GM10847 (cell line): ENCODE data around the gene PPM1L.

Experiments
- POLR2A ChIP-seq: IDR thresholded peaks from 2 replicates; pipeline ENCODE4 v1.6.1; 2011; ENCODE audit not compliant: insufficient read length; ENCODE audit errors: extremely low read depth

Gene PPM1L

DNA sequence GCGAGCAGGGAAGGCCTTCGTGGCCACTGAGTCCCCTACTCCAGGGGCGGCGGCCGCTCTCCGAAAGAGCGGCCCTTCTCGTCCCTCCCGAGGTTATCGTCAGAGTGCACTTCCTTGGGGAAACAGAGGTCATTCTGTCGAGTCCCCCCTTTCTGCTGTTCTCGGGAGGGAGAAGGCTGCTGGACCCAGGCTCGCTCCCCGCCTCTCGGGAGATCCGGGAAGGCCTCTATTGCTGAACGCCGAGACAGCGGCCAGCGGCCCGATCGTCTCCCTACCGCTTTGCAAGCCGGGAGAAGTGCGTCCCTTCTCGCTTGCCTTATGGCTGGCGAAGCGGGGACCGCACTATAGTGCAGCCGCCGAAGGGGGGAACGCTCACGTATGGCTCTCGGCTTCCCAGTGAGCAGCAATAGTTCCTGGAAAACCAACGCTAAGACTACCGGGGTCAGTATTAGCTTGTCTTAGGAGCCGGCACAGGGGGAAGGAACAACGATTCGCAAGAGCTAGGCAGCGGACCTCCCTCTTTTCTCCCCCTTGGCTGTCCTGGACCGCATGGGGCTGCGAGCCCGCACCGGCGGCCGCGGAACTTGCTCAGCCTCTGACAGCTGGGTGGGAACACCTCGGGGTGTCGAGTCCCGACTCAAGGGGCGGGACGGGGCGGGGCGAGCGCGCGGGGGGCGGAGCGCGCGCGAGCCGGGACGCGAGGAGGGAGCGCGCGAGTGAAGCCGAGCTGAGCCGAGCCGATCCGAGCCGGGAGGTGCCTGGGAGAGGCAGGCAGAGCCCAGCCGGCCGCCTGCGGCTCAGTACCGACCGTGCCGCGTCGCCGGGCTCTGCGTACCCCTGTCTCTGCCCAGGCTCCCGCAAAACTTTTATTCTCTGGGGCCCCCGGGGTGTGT, 930 bp upstream of the PPM1L start:
- TF ChIP-seq POLR2A = no peak

DNA sequence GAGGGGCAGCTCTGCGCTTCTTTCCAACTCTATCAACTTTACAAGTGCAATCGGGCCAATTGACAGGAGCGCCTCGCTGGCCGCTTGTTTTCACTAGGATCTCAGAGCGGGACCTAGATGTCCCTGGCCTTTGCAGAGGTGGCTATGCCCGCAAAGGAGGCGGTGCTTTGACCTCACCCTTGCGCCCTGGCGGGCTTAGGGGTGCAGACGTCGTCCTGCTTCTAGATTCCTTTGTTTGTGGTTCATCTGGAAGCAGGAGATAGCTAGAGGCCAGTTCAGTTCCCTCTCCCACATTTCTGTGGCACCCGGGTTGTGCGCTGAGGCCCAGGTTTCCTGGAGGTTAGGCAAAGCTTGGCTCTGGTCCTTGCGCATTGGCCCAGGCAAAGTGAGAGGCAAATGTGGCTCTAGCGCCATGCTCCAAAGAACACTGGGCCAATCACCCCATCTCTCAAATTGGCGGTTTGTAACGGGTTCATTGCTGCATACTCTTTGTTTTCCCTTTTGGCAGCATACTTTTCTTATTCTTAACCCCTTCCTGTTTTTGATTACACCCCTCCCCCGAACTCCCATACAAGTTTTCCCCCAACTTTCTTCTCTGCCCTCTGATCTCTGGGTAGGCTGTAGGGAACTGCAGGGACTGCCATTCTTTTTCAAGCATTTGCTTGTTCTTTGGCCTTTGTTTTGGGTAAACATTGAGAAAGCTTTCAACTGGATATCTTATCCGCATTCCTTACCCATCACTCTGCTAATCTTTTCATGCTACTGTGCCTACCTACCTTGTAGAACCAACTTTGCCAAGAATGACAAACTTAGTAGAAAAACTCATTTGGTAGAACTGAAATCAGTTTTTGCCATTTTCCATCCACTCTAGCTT, 1.4 kb downstream of the PPM1L start:
- no peak for TF ChIP-seq POLR2A

DNA sequence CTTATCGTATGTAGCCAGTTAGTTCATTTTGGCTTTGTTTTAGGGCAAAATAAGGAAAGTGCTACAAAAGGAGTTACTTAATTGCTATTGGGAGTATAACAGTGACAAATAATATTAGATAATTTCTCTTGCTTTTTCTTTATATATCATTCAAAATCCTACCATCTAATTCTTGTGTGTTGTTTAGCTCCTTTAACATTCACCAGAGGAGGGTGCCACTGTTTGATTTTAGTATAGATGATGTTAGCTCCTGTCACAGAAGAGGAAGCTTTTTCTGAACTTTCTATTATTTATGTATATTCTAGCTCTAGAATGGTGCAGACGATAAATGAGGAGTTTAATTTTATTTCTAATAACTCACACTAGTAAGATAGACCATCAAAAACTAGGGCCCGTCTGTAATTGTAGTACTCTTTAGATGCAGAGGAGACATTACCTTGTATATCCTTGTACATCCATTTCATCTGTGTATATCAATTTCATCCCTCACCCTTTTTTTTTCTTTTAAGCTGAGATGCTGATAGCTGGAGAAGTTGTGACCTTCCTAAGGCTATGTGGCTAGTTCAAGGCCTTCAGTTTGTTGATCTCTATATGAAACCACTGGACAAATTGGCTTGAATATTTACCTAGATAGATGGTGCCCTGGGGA, 3.0 kb downstream of the PPM1L start:
- TF ChIP-seq POLR2A = no peak

DNA sequence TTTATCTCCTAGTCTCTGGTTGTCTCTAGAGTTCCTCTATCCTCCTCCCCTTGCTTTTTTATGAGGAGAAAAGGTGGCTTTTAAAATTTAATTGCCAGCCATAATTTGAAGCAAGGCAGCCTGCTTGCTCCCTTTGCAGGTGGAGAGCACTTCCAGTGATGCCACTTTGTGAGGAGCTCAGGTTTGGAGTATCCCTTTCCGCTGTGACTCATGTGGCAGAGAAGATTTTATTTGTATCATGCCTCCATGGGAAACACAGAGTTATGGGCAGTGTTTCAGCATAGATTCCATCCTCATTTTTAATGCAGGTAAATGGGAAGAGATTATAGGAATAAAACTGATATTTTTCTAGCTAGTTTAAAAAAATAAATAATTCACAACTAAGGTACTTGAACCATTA, 7.0 kb downstream of the PPM1L start:
- TF ChIP-seq POLR2A = no peak

DNA sequence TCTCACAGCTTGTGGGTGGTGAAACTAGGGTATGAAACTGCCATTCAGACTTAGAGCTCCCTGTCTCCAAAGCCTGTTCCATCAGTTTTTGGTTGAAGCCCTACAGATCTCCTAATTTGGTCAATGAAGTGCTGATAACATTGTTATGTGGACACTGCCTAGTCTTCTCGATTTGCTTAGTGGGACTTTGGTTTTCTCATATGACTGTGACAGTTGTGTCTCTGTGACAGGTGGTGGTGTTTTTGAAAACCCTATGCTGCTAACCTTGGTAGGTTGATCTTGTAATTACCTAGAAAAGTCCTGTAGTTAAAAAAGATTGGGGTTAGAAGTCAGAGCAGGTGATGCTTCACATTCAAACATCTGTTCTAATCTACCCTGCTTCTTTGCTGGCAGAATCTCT, 9.2 kb downstream of the PPM1L start:
- no peak for TF ChIP-seq POLR2A

DNA sequence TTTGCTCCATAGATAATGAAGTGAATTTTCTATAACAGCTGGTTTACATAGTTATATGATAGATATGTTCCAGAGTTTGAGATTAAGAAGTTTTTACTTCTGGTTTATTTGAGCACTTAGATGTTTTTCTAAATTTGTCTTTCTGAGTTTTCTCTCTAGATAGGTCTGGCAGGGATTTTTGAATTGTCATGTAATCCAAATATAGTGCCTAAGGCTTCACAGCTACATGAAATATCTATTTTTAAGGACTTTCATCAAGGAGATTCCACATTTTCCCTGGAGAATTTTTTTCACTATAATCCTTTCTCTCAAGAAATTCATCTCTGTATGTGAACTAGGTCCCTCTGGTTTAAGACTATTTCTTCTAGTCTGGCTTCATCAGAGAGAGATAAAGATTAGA, 12.0 kb downstream of the PPM1L start:
- TF ChIP-seq POLR2A = no peak

DNA sequence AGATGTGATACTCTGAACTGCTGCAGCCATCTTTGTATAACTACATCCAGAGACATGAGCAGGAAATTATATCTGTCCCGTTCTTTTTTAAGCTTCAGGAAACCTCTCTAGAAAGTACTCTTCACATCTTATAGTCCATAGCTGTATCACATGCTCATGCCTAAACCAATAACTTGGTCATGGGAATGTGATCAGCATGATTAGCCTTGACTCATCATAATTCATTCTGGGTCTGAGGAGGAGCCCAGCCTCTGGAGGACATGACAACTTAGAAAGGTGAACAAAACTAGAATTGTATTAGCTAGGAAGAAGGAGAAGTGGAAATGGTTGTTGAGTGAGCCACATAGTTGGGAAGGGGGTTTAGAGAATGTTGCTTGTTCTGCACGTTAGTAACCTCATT, 12.9 kb downstream of the PPM1L start:
- TF ChIP-seq POLR2A = no peak

DNA sequence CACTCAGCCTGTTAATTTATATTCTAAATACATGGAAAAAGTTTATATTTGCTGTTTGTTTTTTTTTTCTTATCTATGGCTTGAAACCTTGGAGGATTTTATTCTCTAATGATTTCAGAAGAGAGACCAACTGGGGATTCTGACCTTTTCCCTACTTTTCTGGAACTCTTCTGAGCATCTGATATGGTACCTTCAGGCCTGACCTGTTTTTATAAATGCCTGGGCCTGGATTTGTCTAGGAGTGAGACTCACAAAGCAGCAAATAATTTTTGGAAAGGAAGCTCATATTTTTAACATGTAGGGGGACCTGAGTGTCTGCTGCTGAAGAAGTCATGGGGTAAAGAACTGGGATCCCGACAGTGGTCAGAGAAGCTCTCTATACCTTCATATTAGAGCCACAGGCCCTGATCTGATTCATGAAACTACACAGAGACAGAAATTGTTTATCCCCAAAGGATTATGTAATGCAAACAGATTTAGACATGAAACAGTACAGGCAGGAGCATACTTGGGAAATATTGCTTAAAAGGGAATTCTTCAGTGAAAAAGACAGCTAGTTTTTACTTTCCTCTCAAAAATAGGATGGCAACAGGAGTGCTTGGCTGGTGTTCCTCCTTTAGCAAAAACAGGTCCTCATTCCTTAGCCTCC, 15.9 kb downstream of the PPM1L start:
- no peak for TF ChIP-seq POLR2A

DNA sequence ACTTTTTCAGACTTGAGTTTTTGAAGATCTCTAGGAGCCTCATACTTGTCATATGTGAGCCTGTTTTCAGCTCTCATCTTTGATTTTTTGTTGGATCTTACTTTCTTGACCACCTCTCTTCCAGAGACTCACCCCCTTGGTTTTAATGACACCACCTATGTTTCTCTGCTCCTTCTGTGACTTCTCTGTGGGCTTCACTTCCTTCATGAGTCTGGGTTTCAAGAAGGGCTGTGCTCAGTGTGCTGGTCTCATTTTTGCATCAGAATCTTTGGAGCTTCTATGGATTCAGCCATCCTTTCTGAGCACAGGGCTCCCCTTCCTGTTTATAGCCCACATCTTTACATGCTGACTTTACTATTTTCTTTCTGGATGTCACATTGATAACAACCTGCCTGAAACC, 17.7 kb downstream of the PPM1L start:
- TF ChIP-seq POLR2A = no peak

DNA sequence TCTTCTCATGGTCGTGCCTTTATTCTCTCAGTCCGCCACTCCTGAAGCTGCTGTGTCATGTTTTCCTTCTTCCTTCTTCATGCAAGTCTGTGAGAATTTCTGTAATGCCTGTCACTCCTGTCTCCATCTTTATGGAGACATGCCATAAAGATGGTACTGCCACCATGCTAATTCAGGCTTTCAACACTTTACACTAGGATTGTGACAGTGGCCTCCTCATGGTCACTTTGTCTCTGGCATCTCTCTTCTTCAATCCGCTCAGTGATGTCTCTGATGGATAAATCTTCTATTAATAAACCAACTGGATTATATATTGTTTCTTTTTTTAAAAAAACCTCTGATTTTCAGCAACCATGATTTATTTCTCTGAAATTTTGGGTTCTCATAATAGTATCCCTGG, 18.1 kb downstream of the PPM1L start:
- no peak for TF ChIP-seq POLR2A

DNA sequence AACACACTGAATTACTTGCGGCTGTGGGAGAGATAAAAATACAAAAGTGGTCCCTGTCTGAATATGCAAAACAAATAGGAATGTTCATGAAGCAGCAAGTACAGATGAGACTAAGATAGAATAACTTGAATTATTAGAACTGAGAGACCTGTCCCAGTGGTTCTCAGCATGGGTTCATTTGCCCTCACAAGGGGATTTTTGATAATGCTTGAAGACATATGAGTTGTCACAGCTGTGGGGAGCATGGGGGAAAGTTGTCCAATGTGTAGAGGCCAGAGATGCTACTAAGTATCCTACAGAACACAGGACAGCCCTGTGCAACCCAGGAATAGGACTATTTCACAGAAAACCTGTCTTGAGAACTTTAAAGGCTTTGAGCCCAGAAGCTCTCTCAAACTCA, 22.4 kb downstream of the PPM1L start:
- TF ChIP-seq POLR2A = no peak

DNA sequence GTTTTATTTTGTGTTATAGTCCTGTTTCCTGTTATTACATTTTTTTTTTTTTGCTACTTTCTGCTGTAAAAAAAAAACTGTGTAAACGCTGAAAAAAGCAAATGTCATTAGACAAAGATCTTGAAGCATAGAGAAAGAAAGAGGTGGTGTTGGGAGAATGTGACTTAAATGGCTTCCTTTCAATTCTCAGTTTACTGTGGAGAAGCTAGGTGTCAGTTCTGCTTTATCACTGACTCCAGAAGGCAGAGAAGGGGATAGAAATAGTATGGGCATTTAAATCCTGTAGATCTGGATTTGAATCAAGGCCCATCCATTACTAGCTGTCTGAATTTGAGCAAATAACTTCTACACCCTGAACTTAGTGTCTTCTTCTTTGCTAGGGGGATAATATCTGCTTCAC, 23.0 kb downstream of the PPM1L start:
- TF ChIP-seq POLR2A = no peak

DNA sequence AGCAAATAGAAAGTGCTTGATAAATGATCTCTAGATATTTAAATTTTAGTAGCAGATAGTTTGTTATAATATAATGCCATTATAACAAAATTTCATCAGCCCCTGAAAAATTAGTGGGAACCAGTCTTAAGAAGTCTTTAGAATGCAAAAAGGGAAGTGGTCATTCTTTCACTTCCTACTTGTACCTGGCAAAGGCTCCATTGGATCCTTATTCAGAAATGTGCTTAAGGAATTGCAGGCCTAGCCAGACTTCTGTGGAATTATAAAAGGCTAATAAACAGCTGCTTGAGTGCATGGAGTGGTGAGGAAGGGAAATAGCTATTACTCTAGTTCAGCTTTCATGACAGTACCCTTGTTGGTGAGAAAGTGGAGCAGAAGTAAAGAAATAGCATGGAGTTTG, 24.2 kb downstream of the PPM1L start:
- TF ChIP-seq POLR2A = no peak

DNA sequence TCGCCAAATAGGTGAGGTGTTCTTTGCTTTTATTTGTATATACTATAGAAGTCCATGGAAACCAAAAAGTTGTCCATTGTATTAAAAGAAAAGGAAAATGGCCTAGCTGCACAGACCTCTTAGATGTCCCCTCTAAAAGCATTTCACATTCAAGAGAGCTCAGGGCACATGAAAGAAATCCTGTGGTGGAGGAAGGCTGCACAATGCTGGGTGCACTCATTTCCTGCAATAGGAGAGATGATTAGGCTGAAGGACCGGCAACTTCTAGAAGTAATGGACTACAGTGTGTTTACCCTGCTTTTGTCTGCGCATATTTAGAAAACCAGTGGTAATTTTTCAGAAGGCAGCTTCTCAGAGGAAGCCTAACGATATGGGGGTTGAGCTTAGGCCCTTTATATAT, 25.4 kb downstream of the PPM1L start:
- TF ChIP-seq POLR2A = no peak

DNA sequence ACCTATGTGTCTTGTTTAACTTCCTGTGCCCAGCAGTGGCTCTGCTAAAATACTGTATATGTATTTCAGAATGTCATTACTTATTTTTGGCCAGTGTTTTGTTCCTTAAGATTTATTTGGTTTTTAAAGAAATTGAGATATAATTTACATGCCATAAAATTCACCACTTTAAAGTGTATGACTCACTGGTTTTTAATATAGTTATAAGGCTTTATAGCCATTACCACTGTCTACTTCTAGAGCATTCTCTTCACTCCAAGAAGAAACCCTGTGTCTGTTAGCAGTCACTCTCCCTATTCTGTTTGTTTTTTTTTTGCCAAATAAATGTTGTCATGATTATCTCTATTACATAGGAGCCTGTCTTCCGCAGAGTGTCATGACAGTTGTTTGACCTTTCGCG, 25.8 kb downstream of the PPM1L start:
- TF ChIP-seq POLR2A = no peak

DNA sequence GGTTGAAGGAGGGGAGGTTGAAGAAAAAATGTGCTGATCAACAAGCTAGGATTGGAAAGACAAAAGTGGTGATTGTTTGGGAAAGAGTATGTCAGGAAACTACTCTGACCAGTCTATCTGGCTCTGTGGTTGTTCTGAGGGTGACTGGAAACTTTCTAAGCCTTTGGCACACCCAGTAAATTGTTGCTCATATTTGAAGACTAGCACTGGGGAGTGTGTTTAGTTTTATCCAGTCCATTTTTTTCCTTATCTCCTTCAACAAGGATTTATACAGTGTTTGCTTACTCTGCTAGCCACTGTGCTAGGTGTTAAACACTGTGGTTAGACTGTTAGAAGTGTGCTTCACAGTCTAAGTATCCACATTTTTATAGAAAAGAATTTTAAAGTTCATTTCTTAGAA, 28.8 kb downstream of the PPM1L start:
- no peak for TF ChIP-seq POLR2A

DNA sequence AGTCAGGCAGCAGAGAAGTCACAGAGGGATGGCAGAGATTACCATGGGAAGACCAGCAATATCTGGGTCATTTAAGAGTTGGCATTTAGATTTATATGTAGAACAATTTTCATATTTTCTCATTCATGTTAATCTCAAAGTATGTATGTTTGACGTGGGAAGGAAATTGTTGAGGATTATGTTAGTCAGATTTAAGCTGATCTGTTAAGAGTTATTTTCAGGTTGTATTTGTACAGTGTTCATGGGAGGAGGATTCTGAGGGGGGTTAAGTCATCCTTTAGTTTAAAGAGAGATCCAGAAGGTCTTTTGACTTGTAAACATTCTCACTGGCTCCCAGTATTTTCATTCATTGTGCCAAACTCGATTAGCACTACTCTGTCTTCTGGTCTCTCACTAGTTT, 34.7 kb downstream of the PPM1L start:
- TF ChIP-seq POLR2A = no peak
